GM10248 (cell line): ENCODE results near the gene WDR75.

Experiments used
- CTCF ChIA-PET: fragments of 300-600 bp; sonication (Branson Sonifier 250); formaldehyde crosslinking; extraction: SDS; loops from one replicate; lab custom pipeline; 2021; ENCODE audit warnings: antibody characterized with exemption; lab: Yijun Ruan, JAX
- POLR2A ChIA-PET: fragments of 350-650 bp; sonication (Branson Sonifier 250); formaldehyde crosslinking; extraction: SDS; loops from one replicate; lab custom pipeline; 2020; ENCODE audit warnings: antibody characterized with exemption; lab: Yijun Ruan, JAX
- DNase-seq: peaks from one replicate; pipeline ENCODE4 v3.0.0; 2012; ENCODE audit errors: extremely low spot score
- TF ChIP-seq, protein P1 (sequence below): IDR thresholded peaks from 2 replicates; pipeline ENCODE4 v1.5.1; 2012; ENCODE audit warnings: mild to moderate bottlenecking, low read depth; ENCODE audit errors: extremely low read depth, missing control alignments, control extremely low read depth

The WDR75 gene

GRCh38 chr2:189500456-189501160 lies 59.3 kb downstream of the WDR75 start:
- TF ChIP-seq, protein P1, sequence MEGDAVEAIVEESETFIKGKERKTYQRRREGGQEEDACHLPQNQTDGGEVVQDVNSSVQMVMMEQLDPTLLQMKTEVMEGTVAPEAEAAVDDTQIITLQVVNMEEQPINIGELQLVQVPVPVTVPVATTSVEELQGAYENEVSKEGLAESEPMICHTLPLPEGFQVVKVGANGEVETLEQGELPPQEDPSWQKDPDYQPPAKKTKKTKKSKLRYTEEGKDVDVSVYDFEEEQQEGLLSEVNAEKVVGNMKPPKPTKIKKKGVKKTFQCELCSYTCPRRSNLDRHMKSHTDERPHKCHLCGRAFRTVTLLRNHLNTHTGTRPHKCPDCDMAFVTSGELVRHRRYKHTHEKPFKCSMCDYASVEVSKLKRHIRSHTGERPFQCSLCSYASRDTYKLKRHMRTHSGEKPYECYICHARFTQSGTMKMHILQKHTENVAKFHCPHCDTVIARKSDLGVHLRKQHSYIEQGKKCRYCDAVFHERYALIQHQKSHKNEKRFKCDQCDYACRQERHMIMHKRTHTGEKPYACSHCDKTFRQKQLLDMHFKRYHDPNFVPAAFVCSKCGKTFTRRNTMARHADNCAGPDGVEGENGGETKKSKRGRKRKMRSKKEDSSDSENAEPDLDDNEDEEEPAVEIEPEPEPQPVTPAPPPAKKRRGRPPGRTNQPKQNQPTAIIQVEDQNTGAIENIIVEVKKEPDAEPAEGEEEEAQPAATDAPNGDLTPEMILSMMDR, result no peak
- no peak for DNase-seq
- ChIA-PET POLR2A (no interaction called here), CTCF (interaction anchor here (1.3 to 1.4 kb wide), 2 partner anchors 13 to 39 kb away, joined by 3 read pairs; no protein-coding TSS in a partner anchor)

- no peak for DNase-seq
- ChIA-PET CTCF (interaction anchor here (1.2 to 1.4 kb wide), 3 partner anchors 12 to 64 kb away, joined by 3 read pairs; no protein-coding TSS in a partner anchor), POLR2A (no interaction called here)
- TF ChIP-seq, protein P1, result no peak
Measured at GRCh38 chr2:189501487-189501886, 60.2 kb downstream of the WDR75 start.

DNA sequence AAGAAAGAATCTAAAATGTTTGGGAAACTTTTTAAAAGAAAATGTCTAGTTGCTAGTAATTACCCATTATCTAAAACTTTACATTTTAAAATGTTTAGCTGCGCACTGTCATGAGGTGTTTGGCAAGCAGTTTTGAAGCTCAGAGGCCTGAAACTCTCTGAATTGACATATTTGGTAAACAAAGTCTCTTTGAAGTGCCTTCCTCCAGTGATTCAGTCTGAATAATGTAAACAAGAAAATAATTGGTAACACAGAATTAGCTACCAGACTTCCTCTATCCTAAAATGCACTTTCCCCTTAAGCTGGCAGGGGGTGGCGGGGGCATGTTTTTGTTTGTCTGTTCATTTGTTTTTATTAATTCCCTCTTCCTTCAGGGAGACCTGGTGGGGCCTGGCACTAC lies 61.4 kb downstream of the WDR75 start:
- TF ChIP-seq, protein P1, result no peak
- DNase-seq, result no peak
- ChIA-PET POLR2A (no interaction called here), CTCF (interaction anchor here (1.2 kb wide), 1 partner anchor 63 kb away, joined by 3 read pairs; no protein-coding TSS in a partner anchor)

GRCh38 chr2:189504238-189504637 lies 63.0 kb downstream of the WDR75 start:
- TF ChIP-seq, protein P1, result no peak
- ChIA-PET CTCF (interaction anchor here (0.9 to 1.7 kb wide), 2 partner anchors 11 to 13 kb away, joined by 3 to 5 read pairs; no protein-coding TSS in a partner anchor), POLR2A (no interaction called here)

DNA sequence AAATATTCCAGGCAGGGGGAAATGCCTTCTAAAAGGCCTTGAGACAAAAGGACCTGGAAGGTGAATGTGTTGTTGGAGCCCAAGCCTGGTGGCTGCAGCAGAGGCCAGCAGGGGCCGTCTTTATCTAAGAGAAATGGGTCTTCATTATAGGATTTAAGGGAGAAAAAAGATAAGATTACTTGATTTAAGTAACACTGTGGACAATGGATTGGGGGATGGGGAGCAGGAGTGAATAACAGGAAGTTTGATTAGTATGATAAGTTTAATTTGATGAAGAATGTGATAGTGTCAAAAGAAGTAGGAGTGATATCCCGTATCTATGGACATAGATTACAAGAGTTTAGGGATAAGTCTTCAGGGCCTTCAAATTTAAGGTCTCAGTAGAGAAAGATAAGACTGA lies 64.2 kb downstream of the WDR75 start:
- no peak for DNase-seq
- TF ChIP-seq, protein P1, result no peak
- CTCF ChIA-PET, result interaction anchor here (1.7 kb wide), 1 partner anchor 11 kb away, joined by 5 read pairs; no protein-coding TSS in a partner anchor
- POLR2A ChIA-PET, result no interaction called here

More at GRCh38 chr2:189504238-189504637, 63.0 kb downstream of the WDR75 start:
- no peak for DNase-seq

DNA sequence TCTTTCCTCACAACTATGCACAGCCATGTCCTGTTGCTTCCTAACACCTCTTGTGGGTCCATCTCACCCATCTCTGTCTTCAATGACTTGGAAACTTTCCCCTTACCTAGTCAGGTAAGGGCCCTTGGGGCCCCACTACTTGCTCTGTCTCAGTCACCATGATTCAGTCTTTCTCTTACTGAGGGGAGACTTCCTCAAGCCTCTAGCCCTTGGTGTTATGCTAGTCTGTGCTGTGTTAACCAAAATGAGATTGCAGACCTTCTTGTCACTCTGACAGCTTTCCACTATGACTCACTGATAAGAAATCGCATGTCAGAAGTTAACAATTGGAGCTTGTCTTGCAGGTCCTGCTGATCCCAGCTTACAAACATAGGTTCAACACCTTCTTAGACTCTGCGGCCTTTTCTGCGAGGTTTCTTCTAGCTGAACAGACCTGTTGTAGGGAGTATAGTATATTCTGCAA lies 65.3 kb downstream of the WDR75 start:
- ChIA-PET CTCF (interaction anchor here (1.0 kb wide), 1 partner anchor 13 kb away, joined by 4 read pairs; no protein-coding TSS in a partner anchor), POLR2A (no interaction called here)
- TF ChIP-seq, protein P1, result no peak
- no peak for DNase-seq
